ELF-1 (cell line): ENCODE data around the gene PNKP.

Experiments used
- DNase-seq: peaks from one replicate; pipeline ENCODE4 v3.0.0-alpha.2; 2016; ENCODE audit warnings: low read depth, low spot score

PNKP gene

DNA sequence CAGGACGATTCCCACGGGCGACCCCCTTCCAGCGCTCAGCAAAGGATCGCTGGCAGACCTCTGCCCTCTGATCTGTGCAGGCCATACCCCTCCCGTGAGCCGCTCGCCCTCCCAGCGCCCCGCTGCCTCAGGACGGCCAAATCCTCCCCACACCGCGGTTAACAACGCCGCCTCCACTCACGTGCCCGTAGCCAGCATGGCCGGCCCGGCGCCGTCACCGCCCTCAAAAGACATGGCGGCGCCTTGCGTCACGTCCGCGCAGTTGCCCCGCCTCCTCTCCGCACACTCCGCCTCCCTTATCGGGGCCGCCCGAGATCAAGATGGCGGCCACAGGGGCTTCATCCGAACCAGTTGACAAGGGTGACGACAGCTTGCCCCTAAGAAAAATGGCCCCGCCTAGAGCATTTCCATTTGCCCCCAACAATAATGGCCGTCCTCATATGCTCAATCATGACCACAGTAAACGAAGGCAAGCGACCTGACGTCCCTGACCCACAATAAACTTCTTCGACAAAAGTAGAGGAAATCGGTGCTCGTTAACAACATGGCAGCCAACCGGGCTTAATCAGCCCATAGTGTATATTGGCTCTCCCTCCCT lies 9.1 kb upstream of the PNKP start:
- DNase-seq: peak; percentile 99

DNA sequence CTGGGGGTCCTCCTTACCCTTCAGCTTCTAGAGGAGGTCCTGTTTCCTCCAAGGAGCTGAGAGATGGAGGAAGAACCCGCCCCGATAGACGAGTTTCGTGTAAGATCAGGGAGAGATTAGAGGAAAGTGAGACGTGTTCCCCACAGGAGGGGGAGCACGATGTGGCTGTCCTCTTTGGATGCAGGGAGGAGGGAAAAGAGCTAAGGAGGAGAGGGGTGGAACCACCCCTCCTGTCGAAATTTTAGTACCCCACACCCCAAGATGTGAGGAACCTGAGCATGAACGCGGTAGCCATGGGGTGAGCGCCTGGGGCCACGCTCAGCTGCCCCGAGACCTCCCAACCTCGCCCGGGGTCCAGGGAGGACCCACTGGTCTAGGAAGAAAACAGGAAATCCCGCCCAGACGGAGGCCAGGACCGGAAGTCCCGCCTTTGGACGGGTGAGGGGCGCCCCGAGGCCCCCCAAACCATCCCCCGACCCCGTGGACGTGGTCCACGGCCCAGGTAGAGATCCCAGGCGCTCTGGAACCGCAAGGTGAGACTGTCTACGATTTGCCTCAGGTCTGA lies 8.6 kb upstream of the PNKP start:
- DNase-seq: peak; percentile 69

DNA sequence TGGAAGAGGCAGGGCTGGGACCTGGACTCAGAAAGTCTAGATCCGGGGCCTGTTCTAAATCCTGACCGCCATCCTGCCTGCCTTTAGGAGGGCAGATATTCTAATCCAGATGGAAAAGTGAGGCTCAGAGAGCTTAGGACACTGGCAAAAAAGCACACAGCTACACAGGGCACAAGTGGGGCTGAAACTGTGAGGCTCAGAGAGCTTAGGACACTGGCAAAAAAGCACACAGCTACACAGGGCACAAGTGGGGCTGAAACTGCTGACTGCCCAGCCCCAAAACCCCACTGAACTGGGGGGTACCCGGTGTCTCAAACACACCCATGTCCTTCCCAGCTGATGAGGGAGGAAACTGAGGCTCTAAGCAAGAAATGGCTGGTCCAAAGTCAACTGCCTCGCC lies 7.8 kb upstream of the PNKP start:
- DNase-seq: no peak

DNA sequence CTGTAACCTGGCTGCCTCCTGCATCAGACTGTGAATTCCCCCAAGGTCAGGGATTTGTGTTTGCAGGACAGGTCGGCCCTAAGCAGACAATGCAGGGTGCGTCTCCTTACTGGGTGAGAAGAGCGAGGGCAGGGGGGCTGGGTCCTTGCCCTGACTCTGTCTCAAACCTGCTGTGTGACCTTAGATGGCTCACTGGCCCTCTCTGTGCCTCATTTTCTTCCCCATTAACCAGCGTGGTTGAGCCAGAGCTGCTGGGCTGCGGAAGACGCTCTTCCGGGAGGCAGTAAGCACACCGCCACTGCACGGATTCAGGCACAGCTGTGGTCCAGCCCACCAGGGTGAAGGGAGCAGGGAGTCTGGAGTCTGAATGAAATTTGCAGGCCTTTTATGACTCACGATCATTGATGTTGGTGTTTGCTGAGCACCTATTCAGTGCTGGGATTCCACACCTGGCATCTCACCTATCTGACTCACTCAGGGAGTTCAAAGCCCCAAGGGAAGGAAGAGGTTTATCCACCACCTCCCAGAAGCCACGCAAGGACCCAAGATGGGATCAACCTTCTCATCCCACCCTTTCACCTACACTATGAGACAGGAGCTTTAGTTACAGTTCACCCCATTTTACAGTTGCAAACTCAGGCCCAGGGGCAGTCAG lies 7.3 kb upstream of the PNKP start:
- no peak for DNase-seq

DNA sequence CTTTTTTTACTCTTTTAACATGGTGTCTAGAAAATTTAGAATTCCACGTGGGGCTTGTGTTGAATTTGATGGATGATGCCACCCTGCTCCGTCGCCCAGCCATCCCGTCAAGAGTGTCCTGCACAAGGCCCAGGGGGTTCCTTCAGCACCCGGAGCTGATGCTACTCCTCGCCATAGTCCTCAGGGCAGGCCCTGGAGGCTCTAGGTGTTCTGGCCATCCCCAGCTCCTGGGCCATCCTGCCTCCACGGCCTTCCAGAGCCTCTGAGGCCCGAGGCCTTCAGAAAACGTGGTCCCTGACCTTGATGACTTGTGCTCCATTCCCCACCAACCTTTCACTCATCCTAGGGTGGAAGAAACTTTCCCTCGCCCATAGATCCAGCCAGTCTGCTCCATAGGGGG lies 6.5 kb upstream of the PNKP start:
- DNase-seq: no peak

DNA sequence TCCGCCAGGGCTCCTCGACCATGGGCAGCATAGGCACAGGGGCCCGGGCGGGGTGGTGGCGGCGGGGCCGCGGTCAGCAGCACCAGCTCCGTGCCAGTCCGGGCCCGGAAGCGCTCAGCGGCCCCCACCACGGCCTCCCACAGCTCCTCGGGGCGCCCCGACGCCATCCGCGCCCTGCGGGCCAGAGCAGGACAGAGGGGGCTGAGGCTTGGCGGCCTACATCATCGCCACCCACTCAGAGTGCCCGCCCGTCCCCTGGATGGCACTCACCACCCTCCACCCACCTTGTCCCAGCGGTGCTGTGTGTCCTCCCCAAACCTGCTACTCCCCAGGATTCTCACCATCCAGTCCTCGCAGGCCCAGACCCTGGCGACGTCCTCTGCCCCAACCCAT lies 5.7 kb upstream of the PNKP start:
- no peak for DNase-seq

DNA sequence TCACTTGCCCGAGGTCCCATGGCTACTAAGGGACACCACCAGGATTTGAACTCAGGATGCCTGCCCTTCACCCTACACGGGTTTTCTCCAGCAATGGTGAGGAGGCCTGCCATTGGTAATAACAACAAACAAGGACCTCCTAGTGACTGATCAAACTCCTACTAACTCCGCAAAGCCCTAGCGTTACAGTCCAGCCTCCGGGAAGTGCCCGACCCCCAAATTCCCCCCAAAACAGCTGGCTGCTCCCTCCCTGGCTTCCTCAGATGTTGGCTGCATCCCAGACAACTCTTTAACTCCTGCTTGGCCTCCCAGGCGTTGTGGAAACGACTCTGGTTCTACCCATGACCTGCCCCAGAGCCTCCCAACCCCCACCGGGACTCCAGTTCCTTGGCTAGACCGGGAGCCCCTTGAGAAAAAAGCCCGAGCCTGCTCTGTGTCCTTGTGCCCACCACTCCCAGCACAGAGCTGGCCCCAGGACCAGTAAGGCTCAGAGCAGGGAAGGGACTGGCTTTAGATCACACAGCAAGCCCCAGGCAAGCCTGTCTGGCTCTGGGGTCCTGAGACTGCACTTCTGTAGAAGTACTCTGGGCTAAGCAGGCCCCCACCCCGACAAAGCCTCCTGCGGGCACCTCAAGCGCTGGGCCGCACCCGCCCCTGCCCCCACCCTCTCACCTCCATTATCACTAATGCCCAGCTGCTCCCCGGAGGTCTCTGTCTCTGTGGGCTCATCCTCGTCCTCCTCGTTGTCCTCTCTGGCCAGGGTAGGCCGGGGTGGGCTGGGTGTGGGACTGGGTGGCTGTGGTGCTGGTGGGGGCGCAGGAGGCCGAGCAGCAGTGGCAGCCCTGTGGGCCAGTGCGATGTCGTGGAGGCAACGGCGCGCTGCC lies 5.1 kb upstream of the PNKP start:
- no peak for DNase-seq

DNA sequence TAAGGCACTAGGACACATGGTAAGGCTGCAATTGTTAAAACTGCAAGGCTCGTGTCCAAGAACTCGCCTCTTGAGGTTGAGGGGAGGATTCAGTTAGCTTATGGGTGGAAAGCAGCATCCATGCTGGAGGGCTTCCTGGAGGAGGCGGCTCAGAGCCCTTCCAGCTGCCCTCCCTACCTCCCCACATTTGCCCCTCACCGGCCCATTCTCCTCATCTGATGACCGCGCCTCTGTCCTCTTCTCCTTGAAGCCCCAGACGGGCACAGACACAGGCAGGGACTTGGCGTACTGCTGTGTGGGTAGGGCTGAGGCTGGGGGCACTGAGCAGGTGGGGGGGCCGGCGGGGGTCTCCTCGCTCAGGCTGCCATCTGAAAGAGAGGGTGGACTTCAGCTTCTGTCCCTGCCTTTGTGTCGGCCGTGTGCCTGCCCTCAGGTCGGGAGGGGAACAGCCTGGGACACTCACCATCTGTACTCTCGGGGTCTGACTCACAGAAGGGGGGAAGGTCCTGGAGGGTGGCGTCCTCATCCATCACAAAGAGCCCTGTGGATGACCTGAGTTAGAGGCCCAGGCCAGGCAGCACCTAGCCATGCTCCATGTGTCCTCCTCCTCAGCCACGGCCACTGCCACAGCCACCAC lies 4.1 kb upstream of the PNKP start:
- no peak for DNase-seq

DNA sequence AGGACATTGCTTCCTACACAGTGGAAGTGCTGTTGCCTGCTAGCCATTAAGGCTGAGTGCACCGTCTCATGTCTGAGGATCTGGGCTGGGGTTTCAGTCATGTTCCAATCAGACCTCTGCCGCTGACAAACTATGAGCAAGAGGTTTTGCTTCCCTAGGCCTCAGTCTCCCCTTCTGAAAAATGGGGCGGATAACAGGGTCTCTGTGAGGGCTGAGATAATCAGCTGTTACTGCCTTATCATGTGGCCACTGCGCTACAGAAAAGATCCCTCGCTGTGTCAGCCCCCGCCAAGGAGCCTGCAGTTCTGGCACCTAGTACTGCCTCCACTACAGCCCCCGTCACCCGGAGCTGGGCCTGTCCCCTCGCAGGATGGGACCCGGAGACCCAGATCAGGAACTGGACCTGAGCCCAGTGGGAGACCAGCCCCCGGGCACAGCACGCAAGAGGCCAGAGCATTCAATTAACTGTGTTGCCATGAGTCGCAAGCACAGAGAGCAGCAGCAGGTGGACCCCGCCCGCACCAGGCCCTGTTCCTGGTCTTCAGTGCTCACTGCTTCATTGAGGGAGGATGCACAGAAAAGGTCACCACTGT lies 3.0 kb upstream of the PNKP start:
- DNase-seq: no peak

DNA sequence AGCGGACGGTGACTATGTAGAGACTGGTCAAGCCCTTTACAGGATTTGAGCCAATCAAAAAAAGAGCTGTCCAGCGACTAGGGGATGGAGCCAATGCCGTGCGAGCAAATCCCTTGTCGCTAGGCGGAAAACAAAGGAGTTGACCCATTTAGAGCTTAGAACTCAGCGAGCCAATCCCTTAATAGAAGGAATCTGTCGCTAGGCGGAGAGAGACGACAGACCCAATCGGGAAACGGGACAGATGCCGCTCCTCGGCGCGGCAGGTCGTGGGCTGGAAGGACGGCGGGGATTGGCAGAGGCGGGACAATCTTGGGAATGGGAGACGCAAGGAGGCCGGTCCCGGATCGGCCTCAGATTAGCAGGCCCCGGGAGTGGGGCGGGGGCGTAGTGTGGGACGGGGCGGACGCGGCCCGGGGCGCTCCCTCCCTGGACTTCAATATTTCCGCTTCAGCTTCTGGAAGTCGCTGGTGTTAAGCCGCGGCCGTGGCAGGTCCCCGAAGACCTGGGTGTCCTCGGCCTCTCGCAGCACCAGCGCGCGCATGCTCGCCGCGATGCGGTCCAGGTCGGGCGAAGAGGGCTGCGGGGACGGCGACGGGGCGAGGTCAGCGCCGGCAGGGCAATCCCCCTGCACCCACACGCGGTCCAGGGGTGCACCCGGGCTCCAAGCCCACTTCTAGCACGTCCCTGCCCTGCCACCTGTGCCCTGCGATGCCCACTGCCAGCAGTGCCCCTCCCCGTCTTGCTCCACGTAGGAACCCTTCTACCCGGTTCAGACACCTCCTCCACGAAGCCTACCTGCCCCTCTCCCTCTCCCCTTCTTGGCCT lies 2.3 kb upstream of the PNKP start:
- DNase-seq: peak; percentile 100

DNA sequence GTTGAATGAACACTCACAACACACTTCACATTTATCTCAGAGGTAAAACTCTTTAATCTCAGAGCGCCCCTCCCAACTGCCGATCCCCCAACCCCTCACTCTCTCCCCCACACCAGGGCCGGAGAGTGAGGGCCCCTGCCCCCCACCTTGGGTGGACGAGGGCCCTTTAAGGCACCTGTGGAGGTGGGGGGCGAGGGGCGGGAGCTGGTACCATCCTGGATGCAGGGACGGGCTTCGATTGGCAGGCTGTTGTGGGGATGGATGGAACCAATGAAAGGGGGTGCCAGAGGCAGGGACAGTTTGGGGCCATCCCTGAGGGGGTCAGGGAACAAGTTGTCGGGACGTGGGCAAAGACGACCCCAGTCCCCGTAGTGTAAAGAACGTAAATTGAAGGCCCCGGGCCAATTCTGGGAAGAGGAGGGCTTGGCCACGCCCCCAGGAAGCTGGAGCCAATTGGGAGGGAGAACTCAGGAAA lies 1.7 kb upstream of the PNKP start:
- no peak for DNase-seq

DNA sequence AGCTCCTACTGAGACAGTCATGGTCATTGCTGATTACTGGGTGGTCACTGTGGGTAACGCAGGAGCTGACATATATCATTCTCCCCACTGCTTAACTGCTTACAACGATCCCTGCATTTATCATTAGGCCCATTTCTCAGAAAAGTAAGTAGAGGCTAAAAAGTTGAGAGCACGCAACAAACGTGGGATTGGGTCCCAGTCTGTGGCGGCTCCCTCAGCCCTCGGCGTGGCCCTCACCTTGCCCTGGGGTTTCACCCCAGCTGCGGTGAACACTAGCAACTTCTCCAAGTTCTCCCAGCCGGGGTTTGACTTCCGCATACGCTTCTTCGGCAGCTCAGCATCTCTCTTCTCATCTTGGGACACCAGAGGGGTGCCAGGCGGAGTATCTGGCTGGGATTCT lies 2.5 kb downstream of the PNKP start:
- DNase-seq: no peak

DNA sequence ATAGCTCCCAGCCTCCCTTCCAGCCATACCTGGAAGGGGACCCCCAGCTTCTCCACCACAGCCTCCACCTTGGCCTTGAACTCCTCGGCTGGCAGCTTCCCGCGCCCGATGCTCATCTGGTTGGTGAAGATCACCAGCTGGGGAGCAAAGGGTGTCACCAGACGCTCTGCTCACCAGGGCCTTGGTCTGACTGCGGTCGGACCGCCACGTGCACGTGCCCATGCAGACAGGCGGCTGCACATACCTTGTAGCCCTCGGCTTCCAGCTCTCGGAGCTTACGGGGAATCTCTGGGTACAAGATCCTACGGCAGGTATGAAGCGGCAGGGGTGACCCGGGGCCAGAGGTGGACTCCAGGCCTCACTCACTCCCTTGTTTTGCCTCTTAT lies 3.4 kb downstream of the PNKP start:
- DNase-seq: no peak

DNA sequence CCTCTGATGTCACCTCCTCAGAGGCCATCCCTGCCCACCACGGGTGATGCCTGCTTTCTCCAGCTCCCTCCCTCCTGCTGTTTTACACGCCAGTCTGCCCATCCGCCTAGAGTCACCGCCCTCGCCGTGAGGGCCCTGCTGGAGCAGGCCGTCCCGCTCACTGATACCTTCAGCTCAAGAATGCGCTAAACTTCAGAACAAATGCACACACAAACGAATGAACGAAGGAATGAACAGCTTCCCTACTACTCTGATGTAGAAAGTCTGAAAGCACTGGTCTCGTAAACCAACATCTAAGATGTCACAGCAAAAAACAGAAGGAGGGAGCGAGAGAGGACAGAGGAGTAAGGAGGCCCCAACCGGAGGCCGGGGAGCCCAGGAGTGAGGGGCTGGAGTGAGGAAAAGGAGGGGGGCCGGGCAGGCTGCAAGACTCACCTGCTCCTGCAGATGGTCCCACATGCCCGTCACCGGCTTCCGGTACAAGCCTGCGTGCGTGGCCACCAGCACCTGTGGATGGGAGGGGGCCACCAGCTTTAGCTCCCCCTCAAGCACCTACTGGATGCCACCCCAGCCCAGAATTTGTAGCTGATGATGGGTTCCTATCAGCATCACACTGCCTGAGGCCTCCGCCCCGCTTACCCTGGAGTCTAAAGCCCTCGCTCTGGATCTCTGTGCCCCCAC lies 4.0 kb downstream of the PNKP start:
- no peak for DNase-seq

DNA sequence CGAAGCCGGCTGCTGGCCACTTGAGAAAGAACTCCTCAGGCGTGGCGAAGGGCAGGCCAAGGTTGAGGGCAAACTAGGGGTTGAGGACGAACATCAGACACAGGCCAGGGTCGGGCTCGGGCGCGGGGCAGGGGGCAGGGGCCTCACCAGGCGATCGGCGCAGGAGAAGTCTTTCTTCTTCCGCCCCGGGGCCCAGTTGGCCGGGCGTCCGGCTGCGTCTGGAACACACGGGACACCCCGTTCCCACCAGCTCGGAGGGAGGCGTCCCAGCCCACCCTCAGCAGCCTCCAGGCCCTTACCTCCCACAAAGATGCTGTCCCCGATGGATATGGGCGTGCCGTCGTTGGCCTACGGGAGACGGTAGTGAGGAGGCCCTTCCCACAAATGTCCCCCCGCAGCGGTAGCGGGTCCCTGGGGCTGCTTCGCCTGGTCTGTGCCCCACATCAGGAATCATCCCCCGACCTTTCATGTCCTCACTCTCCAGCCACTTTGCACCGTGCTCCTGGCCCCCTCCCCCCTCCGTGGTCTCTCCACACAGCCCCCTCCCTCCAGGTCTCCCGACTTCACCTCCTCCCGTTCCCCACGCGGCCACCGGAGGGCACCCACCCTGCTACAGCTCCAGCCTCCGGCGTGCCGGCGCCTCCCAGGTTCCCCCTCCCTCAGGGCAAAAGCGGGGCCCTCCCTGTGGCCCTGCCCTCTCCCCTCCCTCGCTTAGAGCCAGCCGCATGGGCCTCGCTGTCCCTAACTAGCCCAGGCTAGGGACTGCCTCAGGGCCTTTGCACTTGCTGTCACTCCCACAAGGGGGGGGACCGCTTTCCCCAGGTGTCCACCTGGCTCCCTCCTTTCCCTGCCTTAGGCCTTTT lies 4.8 kb downstream of the PNKP start:
- DNase-seq: peak; percentile 64

DNA sequence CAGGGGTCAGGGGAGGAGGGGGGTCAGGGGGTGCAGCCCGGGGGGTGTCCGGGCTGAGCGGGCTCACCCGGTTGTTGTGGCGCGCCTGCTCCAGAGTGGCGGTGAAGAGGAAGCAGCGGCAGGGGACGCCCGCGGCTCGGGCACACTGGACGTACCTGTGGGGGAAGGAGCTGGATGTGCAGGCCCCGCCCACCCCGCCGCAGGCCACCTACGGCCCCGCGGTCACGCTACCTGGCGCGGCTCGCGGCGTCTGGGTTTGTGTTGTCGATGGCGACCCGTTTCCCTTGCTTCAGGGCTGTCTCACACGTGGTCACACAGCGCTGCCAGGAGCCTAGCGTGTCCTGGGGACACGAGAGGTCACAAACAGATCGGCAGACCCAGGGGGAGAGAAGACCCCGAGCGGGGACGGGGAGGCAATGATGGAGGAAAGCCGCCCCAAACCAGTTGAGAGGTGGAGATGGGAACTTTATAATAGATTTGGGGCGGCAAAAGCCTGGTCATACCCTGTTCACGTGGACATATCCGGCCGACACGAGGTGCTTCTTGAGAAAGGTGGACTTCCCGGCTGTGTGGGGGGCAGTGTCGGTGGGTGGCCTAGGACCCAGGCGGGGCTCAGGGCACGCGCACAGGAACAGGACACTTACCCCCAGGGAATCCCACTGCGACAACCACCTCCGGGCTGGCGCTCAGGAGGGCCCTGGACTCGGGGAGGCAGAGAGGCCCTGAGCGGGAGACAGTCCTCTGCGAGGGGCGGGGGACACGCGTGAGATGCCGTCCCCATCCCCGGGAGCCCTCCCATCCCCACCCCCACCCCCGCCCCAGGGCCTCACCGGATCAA lies 5.6 kb downstream of the PNKP start:
- peak; percentile 82 for DNase-seq

DNA sequence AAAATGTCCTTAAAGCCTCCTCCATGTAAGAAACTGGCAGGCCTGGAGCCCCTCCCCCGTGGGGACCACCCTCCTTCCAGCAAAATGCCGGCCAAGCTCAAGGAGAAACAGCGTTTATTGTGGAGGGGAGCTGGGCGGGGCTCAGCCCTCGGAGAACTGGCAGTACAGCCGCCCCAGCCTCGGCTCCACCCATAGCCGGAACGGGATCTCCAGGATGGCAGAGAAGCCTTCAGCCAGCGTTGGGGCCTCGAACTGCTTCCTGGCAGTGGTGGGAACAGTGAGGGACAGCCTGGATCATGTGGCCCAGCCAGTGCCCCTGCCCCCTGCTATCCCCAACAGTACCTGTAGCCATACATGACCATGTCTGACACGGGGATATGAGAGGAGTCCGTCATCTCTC lies 6.3 kb downstream of the PNKP start:
- DNase-seq: peak; percentile 75
